D721Med (cell line): ENCODE results near the gene OR4K5.
A peak's percentile ranks its signal among the peaks of the same experiment; 100 is the strongest.

Experiments used
- DNase-seq: peaks from one replicate; pipeline ENCODE4 v3.0.0; 2011; ENCODE audit warnings: low spot score; ENCODE audit not compliant: insufficient read length
- FAIRE-seq: peaks from 2 replicates; lab custom pipeline; 2011; peaks lifted over from hg19 to GRCh38; lab: Jason Lieb, UNC
- CTCF ChIP-seq: IDR thresholded peaks from 2 replicates; pipeline ENCODE4 v1.5.1; 2012; ENCODE audit warnings: mild to moderate bottlenecking, control low read depth; ENCODE audit not compliant: insufficient read depth; ENCODE audit errors: missing control alignments

OR4K5 gene

DNA sequence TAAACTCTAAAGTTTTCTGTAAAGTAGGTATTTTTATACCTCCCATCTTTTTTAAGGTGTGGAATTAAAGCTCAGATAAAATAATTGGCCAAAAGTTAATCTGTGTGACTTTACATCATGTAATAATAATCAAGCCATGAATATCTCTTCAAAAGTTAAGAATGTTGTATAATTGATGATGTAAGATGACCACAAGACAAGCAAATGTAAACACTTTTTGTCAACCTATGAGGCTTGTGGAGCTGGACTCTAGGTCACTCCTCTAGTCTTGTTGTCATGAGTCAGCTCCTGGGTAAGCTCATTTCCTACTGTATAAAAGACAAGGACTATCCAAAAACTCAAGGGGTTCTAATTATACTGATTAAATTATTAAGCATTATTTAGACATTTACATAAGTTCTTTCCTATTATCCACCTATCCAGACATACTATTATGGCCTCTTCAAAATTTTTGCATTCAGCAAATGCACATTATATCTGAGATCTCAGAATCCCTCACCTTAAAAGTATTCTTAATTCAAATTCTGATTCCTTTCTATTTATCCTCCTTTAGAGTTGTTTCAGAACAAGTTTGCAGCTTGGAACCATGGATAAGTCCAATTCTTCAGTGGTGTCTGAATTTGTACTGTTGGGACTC is at the start of gene OR4K5:
TSS of gene OR4K5 (plus strand) at position 587 of the 637 bp plus-strand sequence. CDS start at position 587, 0 bp downstream.
- no peak for DNase-seq
- TF ChIP-seq CTCF, result no peak
- no peak for FAIRE-seq

DNA sequence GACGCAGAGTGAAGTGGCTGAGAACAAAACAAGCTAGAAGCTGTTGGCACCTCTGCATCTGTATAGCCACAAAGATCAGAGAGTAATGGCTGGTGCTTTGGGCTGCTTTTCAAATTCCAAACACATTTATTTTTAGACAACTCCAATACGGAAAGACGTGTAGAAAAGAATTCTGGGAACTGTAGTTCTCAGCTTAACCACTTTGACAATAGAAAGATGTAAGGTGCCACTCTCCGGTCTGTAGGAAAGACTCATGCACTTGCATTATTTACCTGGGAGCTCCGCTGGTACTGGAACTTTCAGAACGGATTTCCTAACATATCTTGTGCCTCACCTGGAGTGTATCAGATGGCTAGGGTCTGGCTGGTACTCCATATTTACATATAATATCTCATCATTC is 47.2 kb upstream of the OR4K5 start:
- DNase-seq, result no peak
- FAIRE-seq, result no peak
- no peak for TF ChIP-seq CTCF

DNA sequence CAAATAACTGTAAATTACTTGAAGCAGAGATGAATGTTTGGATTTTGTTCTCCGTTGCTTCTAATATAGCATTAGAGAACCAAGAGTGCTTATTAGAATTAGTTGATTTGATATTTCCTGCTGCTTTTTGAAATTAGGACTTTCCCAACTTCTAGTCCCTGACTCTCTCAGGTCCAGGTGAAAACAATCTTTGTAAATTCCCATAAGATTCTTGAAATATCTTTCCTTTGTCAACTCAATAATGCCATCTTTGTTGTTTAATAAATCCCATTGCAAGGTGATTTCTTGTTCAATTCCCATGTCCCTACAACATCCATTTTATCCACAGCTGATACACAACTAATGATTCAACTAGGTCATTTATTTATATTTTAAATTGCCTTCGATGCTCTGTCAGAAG is 45.6 kb upstream of the OR4K5 start, which contains the start of gene OR4K2:
TSS of gene OR4K2 (plus strand) at position 301 of the 400 bp plus-strand sequence. CDS start 1,126 bp downstream, outside the sequence.
- no peak for FAIRE-seq
- no peak for TF ChIP-seq CTCF
- no peak for DNase-seq

DNA sequence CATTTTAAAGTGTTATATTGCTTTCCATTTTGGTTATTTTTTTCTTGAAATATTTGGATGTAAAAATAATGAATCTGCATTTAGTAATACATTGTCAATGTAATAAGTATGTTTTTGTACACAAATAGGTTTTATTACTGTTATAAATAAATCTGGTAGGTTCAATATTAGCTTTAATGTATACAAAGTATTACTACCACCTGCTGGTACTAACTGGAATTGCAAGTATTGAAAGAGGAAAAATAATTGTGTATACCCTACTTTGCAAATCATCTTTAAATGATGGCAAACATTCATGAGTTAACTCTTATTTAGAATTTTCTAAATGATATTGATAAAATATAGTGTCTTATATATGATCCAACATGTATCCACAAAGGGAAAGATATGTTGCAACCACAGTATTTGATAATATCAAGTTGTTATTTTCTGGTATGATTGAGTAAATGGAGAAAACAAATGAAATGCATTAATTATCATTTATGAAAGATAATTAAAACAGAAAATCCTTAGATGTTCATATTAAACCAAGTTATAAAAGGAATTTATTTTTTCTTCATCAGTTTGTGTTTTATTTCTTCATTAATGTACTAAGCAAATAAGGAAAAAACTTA is 42.3 kb upstream of the OR4K5 start:
- DNase-seq (no peak), FAIRE-seq (no peak)
- TF ChIP-seq CTCF, result peak; percentile 52

DNA sequence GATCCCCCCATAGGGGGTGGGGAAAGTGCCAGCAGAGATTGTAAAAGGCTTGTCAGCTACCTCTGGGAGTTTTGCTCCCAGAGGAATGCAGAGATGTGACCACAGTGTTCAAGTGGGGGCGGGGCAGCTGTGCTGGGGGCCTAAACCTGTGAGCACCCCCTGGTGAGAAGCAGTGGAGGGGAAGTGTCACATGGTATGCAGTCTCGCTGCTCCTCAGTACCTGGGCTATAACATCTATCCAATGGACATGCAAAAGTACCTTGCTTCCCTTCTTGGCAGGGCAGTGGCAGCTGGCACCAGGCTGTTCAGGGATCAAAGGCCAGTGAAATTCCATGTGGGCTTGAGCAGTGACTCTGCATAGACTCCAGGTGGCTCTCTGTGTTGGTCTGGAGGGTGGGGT is 25.1 kb upstream of the OR4K5 start:
- TF ChIP-seq CTCF, result no peak
- no peak for DNase-seq
- FAIRE-seq, result no peak

DNA sequence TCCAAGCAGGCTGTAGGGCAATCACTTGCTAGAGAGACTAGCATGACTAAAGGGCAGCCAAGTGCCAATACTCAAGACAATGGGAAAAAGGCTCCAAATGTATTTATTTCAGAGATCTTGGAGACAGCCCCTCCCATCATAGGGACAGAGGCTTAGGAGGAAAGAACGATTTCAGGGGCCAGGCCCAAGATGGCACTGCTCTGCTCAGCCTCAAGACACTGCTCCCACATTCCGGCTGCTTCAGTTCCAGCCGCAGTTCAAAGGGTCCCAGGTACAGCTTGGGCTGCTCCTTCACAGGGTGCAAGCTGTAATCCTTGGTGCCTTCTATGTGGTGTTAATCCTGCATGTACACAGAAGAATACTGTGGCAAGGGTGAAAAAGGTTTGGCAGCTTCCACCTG is 19.4 kb upstream of the OR4K5 start:
- FAIRE-seq (no peak), DNase-seq (no peak)
- TF ChIP-seq CTCF, result no peak

GRCh38 chr14:19902409-19902808 is 18.0 kb upstream of the OR4K5 start:
- no peak for FAIRE-seq
- no peak for DNase-seq
- no peak for TF ChIP-seq CTCF
